Measurements from ENCODE around the gene ITGAE.
"Not testable (repeated sequence)": the region's sequence is repeated elsewhere in the genome, so short reads cannot be mapped to it uniquely, and the experiment has no call there.

The ITGAE gene

DNA sequence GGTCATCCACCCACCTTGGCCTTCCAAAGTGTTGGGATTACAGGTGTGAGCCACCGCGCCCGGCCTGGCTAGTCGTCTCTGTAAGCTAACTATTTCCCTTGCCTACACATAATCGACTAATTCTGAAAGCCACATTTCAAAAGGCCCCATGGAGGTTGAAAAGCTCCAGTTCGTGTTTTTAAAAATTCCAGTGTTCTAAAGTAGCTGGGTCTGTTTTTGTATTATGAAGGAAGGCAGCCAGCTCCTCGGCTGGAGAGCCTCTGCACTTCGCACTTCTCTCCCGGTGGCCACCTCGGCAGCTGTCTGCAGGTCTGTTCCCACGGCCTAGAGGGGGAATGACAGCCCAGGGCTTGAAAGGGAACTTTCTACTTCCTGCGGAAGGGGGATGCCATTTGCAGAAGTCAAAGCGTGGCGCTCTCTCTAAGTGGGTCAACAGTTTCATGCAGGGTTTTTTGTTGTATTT is 60.3 kb downstream of the ITGAE start:
- TF ChIP-seq CTCF (IDR thresholded peaks at IDR 0.05; ENCODE audit: borderline replicate concordance, insufficient read depth, low read depth, low read length) = no peak
- no peak overlapping the region for H3K4me3 ChIP-seq (ENCODE audit: low read depth, low read length)

- H3K4me3 ChIP-seq (ENCODE audit: low read depth, low read length) = no peak overlapping the region
- TF ChIP-seq CTCF (IDR thresholded peaks at IDR 0.05; ENCODE audit: borderline replicate concordance, insufficient read depth, low read depth, low read length) = no peak
Observed at GRCh38 chr17:3739422-3740124, 61.4 kb downstream of the ITGAE start.

DNA sequence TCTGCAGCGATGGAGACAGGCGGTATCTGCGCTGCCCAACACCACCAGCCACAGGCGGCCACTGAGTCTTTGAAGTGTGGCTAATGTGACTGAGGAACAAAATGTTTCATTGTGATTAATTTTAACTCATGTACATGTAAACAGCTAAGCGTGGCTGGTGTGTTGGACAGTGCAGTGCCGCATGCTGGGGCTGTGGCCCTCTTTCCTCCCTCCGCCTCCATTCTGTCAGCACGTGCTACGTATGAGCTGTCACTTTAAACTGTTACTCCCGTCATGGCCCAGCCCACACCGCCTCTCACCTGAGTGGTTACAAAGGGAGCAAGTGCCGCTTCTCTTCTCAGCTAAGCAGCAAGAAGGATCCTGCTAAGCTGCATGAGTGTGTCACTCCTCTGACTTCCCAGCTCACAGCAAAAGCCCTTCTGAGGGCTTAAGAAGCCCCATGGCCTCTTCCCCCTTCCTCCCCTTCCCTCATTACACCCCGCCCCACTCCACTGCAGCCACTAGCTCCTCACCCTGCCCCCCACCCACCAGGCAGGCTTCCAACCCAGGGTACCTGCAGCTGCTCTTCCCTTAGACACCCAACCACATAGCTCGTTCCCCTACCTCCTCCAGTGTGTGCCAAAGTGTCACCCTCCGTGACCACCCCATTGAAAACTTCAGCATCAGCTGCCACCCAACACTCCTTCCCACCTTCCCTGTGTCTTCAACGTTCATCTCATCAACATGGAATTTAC is 62.3 kb downstream of the ITGAE start:
- no peak overlapping the region for H3K4me3 ChIP-seq (ENCODE audit: low read depth, low read length)
- no peak for TF ChIP-seq CTCF (IDR thresholded peaks at IDR 0.05; ENCODE audit: borderline replicate concordance, insufficient read depth, low read depth, low read length)

DNA sequence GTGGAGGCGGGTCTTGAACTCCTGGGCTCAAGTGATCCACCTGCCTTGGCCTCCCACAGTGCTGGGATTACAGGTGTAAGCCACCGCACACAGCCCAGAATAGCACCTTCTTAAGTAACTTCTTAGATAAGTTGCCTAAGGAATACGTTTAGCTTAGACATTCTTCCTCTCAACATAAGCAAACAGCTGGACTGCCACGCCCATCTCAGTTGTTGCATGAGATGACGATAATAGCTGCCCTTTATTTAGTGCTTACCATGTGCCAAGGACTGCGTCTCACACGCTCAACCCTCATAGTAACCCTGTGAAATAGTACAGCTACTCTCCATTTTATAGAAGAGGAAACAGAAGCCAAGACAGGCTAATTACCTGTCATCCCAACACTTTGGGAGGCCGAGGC is 65.5 kb downstream of the ITGAE start:
- H3K4me3 ChIP-seq (ENCODE audit: low read depth, low read length) = no peak overlapping the region

GRCh38 chr17:3734911-3735276 is 66.1 kb downstream of the ITGAE start:
- H3K4me3 ChIP-seq (ENCODE audit: low read depth, low read length) = not testable (repeated sequence)

More for the DNA sequence above, 65.5 kb downstream of the ITGAE start:
- no peak for TF ChIP-seq CTCF (IDR thresholded peaks at IDR 0.05; ENCODE audit: borderline replicate concordance, insufficient read depth, low read depth, low read length)

DNA sequence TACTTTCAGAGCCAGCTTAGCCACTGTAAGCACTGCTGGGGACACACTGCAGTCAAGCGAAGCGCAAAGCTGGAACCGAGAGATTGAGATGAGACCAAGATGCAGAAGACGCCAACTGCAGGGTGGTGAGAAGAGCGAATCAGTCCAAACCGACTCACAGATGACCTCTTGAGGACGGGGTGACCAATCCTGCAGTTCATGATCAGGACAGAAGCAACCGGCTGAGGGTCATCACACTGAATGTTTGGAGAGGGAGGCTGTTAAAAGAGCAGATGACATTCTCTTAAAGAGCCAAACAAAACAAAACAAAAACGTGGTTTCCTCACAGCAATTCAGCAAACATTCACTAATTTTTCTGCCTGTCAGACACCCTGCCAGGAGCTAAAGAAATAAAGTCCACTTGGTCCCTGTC is 68.8 kb downstream of the ITGAE start:
- TF ChIP-seq CTCF (IDR thresholded peaks at IDR 0.05; ENCODE audit: borderline replicate concordance, insufficient read depth, low read depth, low read length) = peak; percentile 42; the same call in 1 of the 2 replicates

GRCh38 chr17:3730881-3731429 is 70.0 kb downstream of the ITGAE start:
- no peak for TF ChIP-seq CTCF (IDR thresholded peaks at IDR 0.05; ENCODE audit: borderline replicate concordance, insufficient read depth, low read depth, low read length)

More for the DNA sequence above, 68.8 kb downstream of the ITGAE start:
- no peak overlapping the region for H3K4me3 ChIP-seq (ENCODE audit: low read depth, low read length)

More at GRCh38 chr17:3730881-3731429, 70.0 kb downstream of the ITGAE start:
- no peak overlapping the region for H3K4me3 ChIP-seq (ENCODE audit: low read depth, low read length)

All from GM12875 (cell line).